Heart left ventricle (tissue), 16 donors: ENCODE data around the gene GRWD1. TPM values are rescaled to one million over a fixed set of nuclear protein-coding genes. Genes with fewer than 3 reads are reported as not detected.

ENCODE experiments used
- ATAC-seq, 4 donors: fragments of 200-7000 bp; cut with Tn5 transposase; one replicate each; pipeline ENCODE4 v1.9.1; 2020 to 2022; ENCODE audit warnings: moderate library complexity in 4 of 4, mild to moderate bottlenecking in 3 of 4, moderate number of reproducible peaks in 1 of 4
- DNase-seq, 5 donors: peaks; one replicate each; pipeline ENCODE4 v3.0.0-alpha.2; 2020
- H3K27ac ChIP-seq, 12 donors: fragments of 200-600 bp; sonication (generic) in 4 of 12; one replicate each; pipeline versions ENCODE4 v1.5.0 to v1.8.0; 2016 to 2022; ENCODE audit warnings: mild to moderate bottlenecking in 2 of 12
- H3K27me3 ChIP-seq, 9 donors: fragments of 200-600 bp; sonication (generic) in 2 of 9; one replicate each; pipeline versions ENCODE4 v1.5.1 to v1.8.0; 2016 to 2022; ENCODE audit warnings: mild to moderate bottlenecking in 3 of 9
- H3K36me3 ChIP-seq, 9 donors: fragments of 200-600 bp; sonication (generic) in 2 of 9; one replicate each; pipeline versions ENCODE4 v1.5.0 to v1.8.0; 2018 to 2022; ENCODE audit warnings: mild to moderate bottlenecking in 2 of 9
- H3K4me1 ChIP-seq, 12 donors: fragments of 200-600 bp; sonication (generic) in 4 of 12; one replicate each; pipeline versions ENCODE4 v1.5.0 to v1.8.0; 2016 to 2022; ENCODE audit warnings: mild to moderate bottlenecking in 3 of 12
- H3K4me3 ChIP-seq, 12 donors: fragments of 200-600 bp; sonication (generic) in 4 of 12; one replicate each; pipeline versions ENCODE4 v1.5.0 to v1.8.0; 2017 to 2022; ENCODE audit warnings: mild to moderate bottlenecking in 9 of 12, moderate library complexity in 4 of 12
- H3K9me3 ChIP-seq, 12 donors: fragments of 200-600 bp; sonication (generic) in 4 of 12; one replicate each; pipeline versions ENCODE4 v1.5.0 to v1.8.0; 2016 to 2022; ENCODE audit warnings: mild to moderate bottlenecking in 1 of 12
- POLR2A ChIP-seq, 2 donors: fragments of 450-650 bp; IDR thresholded peaks; one replicate each; pipeline ENCODE4 v1.6.1; 2017; ENCODE audit warnings: antibody characterized with exemption in 2 of 2, mild to moderate bottlenecking in 2 of 2, moderate library complexity in 2 of 2
- WGBS, 4 donors: extraction: QIAGEN DNeasy Blood & Tissue Kit in 2 of 4; methylation state at CpG; one replicate each; pipeline versions ENCODE4 v1.1.5 to v1.1.7; 2013 to 2018; 5-methylcytosine and 5-hydroxymethylcytosine counted together
- intact Hi-C, 10 donors: fragments of 100-400 bp; cut with DNase I; formaldehyde crosslinking; loops; one replicate each; pipeline versions ENCODE4 v1.11.1 to v1.14.2; 2022
- polyA plus RNA-seq, 2 donors: library from polyadenylated mRNA; stranded (reverse); fragments of 200-250 nt; gene quantifications; one replicate each; pipeline ENCODE4 v1.2.3, GENCODE V29; 2013
- total RNA-seq, 9 donors: library from RNA; depleted of rRNA in 2 of 9; stranded (reverse); fragments of >200 nt in 2 of 9; fragmentation: NEBNext Ultra II Directional in 3 of 9; extraction: Animal tissue kit (Norgen Biotek cat#: 25700) in 3 of 9; gene quantifications; one replicate each; pipeline versions ENCODE4 v1.1.0 to v1.2.4, GENCODE V29; 2016 to 2023
- TF ChIP-seq, protein P1 (sequence below), 12 donors: fragments of 200-600 bp; sonication (generic) in 4 of 12; IDR thresholded peaks; one replicate each; pipeline versions ENCODE4 v1.5.0 to v1.8.0; 2018 to 2022; ENCODE audit warnings: antibody characterized with exemption in 12 of 12, mild to moderate bottlenecking in 5 of 12
- donor health status: ischemic (EF 13 %, LVEDD 7.1; RV severe dilation, severe dysfunction).
- donor health status: healthy with polysubstance abuse.
- donor health status: DM: no; HTN: yes; CAD: no.
- donor health status: DM: no; HTN: no; CAD: no.
- donor health status: ischemic (EF 25% LVEDD 6.9; RV normal size, moderate dysfunction).
- donor health status: ischemic (EF 25% LVEDD 5.7; RV mildly dilated, moderate dysfunction).
- donor health status: healthy.
- donor health status: DM: yes; HTN: yes; CAD: no.
- donor health status: ischemic (EF 35%, LVEDD 5.7; RV mildly dilated, moderate dysfunction).
- donor health status: nonischemic (EF 11% LVEDD 7.7; RV severe dilation, severe dysfunction).
- donor health status: DM: yes; HTN: yes; CAD: no.
- donor health status: PGD.
- donor health status: ischemic (EF 29% LVEDD 5.4; RV normal size, mild dysfunction).
- donor health status: nonischemic (EF 23%, LVEDD 6.1; RV moderate dilation, normal function).

GRWD1 gene
- total and polyA plus RNA-seq, 11 donors = 5.1 to 35.4 (median 19.0) TPM

DNA sequence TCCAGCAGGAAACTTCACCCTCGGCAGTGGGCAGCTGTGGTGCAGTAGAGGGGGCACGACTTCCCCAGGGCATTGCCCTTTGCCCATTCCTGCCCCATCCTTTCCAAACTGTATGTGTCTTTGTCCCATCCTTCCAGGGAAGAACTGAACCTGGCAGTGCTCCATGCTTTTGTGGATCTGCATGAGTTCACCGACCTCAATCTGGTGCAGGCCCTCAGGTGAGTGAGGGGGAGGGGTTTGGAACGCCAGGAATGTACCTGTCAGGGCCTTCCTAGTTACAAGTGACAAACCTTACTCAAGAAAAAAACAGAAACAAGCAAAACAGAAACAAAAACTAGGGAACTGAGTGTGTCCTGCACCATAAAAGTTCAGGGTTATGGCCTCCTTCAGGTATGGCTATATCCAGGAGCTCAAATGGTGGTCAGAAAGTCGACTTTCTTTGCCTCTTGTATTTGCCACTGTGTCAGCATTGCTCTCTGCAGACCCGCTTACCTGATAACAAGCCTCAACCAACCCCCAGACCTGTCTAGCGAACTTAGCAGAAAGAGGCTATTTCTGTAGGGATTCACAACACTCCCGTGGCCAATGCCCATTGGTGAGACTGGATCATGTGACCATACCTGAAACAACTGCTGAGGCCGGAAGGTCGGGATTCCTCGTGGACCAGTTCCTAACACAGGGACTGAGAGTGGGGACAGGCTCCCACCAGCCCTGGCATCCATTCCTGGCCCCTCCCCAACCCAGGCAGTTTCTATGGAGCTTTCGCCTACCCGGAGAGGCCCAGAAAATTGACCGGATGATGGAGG lies 27.6 kb downstream of the GRWD1 start:
- intact Hi-C loops = no loop called here

DNA sequence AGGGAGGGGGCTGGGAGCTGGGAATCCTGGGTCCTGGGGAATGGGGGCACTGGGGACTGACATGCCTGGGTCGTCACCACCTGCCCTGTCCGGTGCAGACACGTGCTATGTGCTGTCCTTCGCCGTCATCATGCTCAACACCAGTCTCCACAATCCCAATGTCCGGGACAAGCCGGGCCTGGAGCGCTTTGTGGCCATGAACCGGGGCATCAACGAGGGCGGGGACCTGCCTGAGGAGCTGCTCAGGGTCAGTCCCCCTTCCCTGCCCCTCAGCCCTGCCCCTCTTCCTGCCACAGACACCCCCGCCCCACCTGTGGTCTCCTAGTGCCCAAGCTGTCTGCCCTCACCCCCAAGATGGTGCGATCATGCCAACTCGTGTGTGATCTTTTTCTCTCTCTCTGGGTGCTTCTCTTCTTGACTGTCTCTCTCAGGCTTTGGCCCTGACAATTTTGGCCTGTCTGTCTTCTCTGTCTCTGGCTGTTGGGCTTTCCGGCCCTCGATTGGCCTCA lies 28.4 kb downstream of the GRWD1 start:
- H3K36me3 ChIP-seq = peaks cover 3 to 88% (median 84%) of the 10 kb centered on the region in 9 donors
- 89 to 93% (median 89%) methylated on average over 9 to 16 of the region's 16 CpGs for WGBS, 4 donors
- DNase-seq = no peak
- intact Hi-C loops = no loop called here
- H3K4me1 ChIP-seq = peaks cover 0 to 20% (median 11%) of the 10 kb centered on the region in 12 donors
- no peak for ATAC-seq
- no peaks in the 10 kb centered on the region for H3K9me3 ChIP-seq
- no peaks in the 10 kb centered on the region for H3K27me3 ChIP-seq
- no peak overlapping the region for H3K4me3 ChIP-seq
- no peak overlapping the region for H3K27ac ChIP-seq
- TF ChIP-seq POLR2A (IDR thresholded peaks at IDR 0.05) = no peak
- TF ChIP-seq, protein P1, sequence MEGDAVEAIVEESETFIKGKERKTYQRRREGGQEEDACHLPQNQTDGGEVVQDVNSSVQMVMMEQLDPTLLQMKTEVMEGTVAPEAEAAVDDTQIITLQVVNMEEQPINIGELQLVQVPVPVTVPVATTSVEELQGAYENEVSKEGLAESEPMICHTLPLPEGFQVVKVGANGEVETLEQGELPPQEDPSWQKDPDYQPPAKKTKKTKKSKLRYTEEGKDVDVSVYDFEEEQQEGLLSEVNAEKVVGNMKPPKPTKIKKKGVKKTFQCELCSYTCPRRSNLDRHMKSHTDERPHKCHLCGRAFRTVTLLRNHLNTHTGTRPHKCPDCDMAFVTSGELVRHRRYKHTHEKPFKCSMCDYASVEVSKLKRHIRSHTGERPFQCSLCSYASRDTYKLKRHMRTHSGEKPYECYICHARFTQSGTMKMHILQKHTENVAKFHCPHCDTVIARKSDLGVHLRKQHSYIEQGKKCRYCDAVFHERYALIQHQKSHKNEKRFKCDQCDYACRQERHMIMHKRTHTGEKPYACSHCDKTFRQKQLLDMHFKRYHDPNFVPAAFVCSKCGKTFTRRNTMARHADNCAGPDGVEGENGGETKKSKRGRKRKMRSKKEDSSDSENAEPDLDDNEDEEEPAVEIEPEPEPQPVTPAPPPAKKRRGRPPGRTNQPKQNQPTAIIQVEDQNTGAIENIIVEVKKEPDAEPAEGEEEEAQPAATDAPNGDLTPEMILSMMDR (IDR thresholded peaks at IDR 0.05) = no peak

More for the DNA sequence above, 27.6 kb downstream of the GRWD1 start:
- Histone ChIP-seq H3K36me3 (peaks cover 3 to 82% (median 80%) of the 10 kb centered on the region in 9 donors), H3K4me1 (peaks cover 1 to 23% (median 13%) of the 10 kb centered on the region in 12 donors), H3K4me3 (no peak overlapping the region), H3K27ac (no peak overlapping the region), H3K27me3 (no peaks in the 10 kb centered on the region), H3K9me3 (no peaks in the 10 kb centered on the region)
- DNase-seq (peak in 1 of 5 donors; percentile 31), ATAC-seq (no peak)
- WGBS, 4 donors = 82 to 89% (median 86%) methylated on average over 12 to 14 of the region's 14 CpGs
- TF ChIP-seq, protein P1 (IDR thresholded peaks at IDR 0.05) = no peak

DNA sequence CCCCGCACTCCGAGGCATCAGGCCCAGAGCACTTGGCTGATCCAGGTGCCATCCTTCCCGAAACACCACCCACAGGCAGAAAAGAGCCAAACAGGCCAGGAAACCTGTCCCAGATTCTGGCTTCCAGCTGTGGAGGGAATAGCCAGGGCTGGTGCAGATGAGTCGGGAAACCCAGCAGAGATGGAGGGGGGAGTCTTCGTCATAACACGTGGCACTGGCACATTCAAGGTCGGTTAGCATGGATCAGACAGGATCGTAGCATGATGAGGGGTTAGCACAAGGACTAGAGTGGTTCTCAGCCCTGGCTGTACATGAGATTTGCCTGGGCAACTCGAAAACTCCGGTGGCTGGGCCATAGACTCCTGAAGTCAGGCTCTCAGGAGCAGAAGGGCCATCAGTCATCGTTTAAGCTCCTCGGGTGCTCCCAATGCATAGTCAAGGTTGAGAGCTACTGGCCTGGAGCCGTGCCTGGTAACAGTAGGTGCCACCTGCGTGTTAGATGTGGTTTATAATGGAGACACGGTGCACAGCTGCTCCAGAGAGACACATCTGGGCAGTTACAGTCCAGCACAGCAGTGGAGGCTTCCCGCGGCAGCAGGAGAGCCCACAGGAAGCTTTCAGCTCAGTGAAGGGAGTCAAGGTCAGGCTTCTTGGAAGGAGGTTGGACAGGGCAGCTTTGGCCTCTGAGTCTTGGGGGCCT lies 29.7 kb downstream of the GRWD1 start:
- Histone ChIP-seq H3K9me3 (no peaks in the 10 kb centered on the region), H3K4me3 (no peak overlapping the region), H3K36me3 (peaks cover 3 to 87% (median 85%) of the 10 kb centered on the region in 9 donors), H3K27ac (no peak overlapping the region), H3K4me1 (peaks cover 0 to 15% (median 4%) of the 10 kb centered on the region in 12 donors), H3K27me3 (no peaks in the 10 kb centered on the region)
- intact Hi-C loops = no loop called here
- ATAC-seq (no peak), DNase-seq (peak in 1 of 5 donors; percentile 42)
- 85 to 92% (median 91%) methylated on average over 13 to 17 of the region's 17 CpGs for WGBS, 4 donors
- TF ChIP-seq, protein P1 (IDR thresholded peaks at IDR 0.05) = no peak
- TF ChIP-seq POLR2A (IDR thresholded peaks at IDR 0.05) = no peak

- peaks cover 3 to 81% (median 78%) of the 10 kb centered on the region in 9 donors for H3K36me3 ChIP-seq
- intact Hi-C loops = no loop called here
- TF ChIP-seq POLR2A (IDR thresholded peaks at IDR 0.05) = no peak
- TF ChIP-seq, protein P1 (IDR thresholded peaks at IDR 0.05) = no peak
- no peak overlapping the region for H3K27ac ChIP-seq
- no peaks in the 10 kb centered on the region for H3K27me3 ChIP-seq
- DNase-seq = peak in 1 of 5 donors; percentile 43
- no peak overlapping the region for H3K4me3 ChIP-seq
- H3K4me1 ChIP-seq = peaks cover 0 to 16% (median 8%) of the 10 kb centered on the region in 12 donors
- WGBS, 4 donors = 92 to 96% (median 94%) methylated on average over 9 of the region's 9 CpGs
- H3K9me3 ChIP-seq = no peaks in the 10 kb centered on the region
- ATAC-seq = no peak
Measured at GRCh38 chr19:48476176-48476575, 30.4 kb downstream of the GRWD1 start.
